NCI-H2227 (cell line): ENCODE measurements around the gene FABP3.
"Not testable (repeated sequence)": the region's sequence is repeated elsewhere in the genome, so short reads cannot be mapped to it uniquely, and the experiment has no call there.

Experiments
- DNase-seq: peaks from one replicate; lab custom pipeline; 2025; ENCODE audit not compliant: unreplicated experiment; lab: John Stamatoyannopoulos, UW

FABP3 gene

DNA sequence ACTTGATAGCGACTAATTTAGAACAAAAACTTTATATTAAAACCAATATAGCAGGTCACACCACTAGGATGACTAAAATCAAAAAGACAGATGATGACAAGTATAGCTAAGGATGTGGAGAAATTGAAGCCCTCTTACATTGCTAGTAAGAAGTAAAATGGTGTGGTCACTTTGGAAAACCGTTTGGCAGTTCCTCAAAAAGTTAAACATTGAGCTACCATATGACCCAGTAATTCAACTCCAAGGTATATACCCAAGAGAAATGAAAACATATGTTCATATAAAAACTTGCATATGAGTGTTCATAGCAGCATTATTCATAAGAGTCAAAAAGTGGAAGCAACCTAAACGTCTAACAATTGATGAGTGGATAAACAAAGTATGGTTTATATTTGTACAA, 27.1 kb upstream of the FABP3 start:
- no peak for DNase-seq

DNA sequence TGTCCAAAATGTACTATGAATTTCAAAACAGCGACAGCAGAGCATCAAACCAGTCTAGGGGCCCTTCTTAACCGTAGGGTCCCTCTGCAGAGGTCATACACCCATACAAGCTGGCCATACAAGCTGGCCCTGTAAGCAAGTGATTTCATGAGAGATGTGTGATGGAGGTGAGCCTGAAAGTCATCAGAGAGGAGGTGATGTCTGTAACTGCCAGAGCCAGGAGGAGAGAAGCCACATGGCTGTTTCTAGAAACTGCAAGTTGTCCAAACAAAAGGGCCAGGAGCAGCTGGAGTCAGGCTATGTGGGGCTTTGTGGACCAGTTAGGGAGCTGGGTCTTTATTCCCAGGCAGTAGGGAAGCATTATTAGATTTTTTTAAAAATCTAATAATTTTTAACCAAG, 25.4 kb upstream of the FABP3 start:
- DNase-seq, result no peak

DNA sequence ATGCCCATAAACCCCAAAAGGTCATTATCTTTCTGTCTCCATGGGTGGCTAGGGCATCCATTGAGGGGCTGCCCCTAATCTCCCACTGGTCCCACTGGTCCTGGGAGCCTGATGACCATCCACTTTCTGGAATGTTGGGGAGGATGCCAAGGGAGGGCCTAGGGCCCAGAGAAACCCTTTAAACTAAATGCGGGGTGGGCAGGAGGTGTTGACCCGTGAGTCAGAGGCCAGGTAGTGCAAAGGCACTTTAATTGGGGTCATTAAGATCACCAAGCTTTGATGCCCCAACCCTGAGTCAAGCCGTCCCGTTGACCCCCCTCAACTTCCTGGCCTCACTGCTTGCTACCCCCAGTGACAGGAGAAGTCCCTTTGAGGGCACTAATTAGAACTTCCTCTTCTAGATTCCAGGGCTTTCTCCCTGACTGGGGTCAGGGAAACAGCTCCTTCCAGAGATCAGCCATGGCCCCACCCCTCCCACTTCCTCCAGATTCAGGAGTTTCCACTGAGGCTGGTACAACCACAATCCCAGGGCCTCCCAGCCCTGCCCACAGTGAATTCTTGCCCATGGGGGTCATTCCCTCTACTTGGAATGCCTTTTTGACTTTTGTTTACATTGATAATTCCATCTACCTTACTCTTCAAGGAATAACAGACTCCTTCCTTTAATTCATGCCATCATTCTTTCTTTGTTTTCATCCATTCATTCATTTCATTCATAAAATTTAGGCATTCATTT, 24.7 kb upstream of the FABP3 start:
- DNase-seq, result no peak

DNA sequence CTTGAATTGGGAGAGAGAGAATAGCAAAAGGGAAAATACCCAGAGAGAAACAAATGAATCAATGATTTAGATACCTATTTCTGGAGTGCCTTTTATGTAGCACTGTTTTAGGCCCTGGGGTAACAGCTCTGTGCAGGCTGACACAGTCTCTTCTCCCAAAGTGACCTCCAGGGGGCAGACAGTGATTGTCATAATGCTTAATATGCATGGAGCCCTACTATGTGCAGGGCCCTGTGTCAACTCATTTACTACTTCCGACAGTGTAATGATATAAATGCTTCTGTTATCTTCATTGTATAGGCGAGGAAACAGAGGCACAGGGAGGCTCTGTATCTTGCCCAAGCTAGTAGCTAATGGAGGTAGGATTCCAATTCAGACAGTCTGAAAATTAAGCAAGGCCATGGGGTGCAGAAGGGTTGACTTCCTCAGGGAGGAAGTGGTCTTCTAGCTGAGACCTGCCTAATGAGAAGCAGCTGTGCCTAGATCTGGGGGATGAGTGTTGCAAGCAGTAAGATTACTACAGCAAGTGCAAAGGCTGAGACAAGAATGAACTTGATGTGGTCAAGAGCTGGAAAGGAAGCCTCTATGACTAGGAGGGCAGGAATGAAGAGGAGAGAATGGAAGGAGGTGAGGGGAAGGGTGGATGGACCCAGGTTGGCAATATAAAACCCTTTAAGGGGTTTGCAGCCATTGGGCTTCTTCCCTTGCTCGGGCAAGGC, 23.9 kb upstream of the FABP3 start:
- DNase-seq, result no peak

DNA sequence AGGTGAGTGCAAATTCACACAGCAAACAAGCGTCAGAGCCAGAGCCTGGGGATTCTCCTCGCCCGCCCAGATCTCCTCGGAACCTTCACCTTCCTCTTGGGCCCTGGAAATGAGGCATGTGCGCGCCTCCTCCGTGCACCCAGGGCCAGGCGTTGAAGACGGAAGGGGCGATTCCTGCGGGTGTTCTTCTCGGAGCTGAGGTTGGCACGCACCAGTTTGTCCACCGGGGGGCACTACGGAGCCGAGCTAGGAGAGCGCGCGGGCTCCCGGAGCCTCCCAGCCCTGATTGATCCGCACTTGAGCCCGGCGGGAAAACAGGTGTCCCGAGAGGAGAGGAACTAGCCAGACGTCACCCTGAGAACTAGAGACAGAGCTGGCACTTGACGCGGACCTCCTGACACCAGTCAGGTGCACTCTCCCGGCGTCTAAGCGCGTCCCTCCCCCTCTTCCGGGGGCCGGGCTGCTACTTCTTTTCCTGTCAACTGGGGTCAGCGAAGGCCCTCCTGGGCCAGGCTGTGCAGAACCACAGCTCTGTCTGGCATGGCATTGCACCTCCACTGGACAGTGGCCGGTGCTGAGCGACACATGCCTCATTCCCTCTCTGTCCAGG, 21.8 kb upstream of the FABP3 start:
- peak; percentile 94 for DNase-seq

DNA sequence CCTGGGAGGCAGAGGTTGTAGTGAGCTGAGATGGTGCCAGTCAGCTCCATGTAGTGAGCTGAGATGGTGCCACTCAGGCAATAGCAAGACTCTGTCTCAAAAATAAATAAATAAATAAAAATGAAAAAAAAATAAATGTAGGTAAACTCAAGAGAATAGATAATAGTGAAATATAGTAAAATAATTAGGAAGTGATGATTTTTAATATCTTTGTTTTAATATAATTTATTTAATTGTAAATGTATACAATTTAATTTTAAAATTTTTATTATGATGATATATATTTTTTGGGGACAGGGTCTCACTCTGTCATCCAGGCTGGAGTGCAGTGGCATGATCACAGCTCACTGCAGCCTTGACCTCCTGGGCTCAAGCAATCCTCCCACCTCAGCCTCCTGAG, 20.6 kb upstream of the FABP3 start:
- no peak for DNase-seq

DNA sequence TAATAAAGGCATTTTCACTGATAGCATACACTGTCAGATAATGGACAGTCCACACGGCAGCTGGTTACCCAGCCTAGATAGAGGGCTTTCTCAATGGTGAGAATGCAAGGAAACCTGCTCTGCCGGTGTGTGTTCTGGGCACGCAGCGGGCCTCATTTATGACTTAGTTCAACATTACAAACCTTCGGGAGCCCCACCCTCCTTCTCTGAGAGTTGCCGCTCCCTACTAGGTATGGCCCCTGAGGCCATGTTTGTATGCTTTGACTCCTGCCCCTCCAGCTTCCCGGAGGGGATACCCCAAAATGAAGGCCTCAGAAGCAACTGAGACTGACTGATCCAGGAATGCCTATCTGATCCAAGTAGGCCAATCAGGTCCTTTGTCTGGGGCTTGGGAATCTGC, 17.2 kb upstream of the FABP3 start:
- DNase-seq, result no peak

DNA sequence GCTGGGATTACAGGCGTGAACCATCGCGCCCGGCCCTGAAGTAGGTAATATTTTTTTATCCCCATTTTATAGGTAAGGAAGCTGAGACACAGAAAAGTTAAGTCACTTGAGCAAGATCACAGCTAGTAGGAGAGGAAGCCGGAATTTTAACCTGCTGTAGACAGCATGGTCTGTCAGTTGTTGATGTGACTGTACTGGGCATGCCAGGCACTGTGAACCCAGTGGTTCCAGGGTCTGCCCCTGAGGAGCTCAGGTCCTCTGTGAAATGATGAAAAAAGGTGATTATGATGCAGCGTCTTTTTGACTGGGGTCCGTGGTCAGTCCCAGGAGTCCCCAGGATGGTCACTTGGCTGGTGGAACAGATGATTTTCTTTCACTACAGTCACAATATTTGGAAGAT, 16.7 kb upstream of the FABP3 start:
- no peak for DNase-seq

DNA sequence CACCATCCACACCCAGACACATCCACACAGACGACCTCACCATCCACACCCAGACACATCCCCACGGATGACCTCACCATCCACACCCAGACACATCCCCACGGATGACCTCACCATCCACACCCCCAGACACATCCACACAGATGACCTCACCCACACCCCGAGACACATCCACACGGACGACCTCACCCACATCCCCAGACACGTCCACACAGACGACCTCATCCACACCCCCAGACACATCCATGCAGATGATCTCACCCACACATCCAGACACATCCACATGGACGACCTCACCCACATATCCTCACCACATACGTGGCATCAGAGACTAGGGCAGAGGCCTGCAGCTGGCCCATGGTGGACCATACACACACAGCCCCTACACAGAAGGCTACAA, 14.7 kb upstream of the FABP3 start:
- DNase-seq, result no peak

DNA sequence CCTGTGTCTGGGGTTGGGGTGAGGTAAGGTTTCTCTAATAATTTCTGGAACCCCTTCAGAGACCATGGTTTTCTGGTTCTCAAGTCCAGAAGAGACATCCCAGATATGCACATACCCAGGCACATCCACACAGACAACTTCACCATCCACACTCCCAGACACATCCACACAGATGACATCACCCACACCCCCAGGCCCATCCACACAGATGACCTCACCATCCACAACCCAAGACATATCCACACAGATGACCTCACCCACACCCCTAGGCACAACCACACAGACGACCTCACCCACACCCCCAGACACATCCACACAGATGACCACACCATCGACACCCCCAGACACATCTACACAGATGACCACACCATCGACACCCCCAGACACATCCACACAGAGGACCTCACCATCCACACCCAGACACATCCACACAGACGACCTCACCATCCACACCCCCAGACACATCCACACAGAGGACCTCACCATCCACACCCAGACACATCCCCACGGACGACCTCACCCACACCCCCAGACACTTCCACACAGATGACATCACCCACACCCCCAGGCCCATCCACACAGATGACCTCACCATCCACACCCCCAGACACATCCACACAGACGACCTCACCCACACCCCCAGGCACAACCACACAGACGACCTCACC, 13.8 kb upstream of the FABP3 start:
- not testable (repeated sequence) for DNase-seq

DNA sequence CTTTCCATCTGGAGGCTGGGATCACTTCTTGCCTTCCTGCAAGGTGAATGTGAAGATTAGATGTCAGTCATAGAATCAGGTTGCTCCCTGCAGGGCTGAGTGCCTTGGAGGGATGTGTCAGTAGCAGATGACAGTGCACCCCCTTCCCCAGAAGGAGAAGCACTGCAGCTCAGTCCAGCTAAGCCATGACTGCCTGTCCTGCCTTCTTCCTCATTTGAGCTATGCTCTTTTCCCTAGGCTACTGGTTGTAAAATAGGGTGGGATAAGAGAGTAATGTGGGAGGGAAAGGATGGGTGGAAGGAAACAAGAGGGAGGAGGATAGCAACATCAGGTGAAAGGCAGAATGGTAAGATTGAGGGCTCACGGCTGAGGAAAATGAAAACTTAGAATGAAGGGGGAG, 11.1 kb upstream of the FABP3 start:
- no peak for DNase-seq

DNA sequence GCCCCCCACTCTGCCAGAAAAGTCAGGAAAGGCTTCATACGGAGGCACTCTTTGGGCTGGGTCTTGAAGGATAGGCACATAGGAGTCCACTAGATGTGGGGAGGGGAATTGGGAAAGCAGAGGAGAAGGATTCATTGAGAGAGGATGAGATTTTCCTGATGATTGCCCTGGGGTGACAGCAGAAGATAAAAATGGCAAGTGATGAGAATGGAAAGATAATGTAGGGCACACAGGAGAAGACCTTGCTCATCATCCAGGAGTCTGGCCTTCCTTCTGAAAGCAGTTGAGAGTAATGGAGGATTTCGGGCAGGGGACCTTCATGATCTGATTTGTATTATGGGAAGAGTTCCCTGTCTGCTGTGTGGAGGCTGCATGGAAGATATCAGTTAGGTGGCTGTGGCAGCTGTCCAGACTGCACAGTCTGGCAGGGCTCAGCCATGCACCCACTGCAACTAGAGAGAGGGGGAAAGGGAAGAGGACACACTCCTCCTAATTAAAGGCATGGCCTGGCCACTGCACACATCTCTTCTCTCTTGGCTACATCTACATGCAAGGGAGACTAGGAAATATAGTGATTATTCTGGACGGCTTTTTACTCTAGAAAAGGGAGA, 9.6 kb upstream of the FABP3 start:
- no peak for DNase-seq

DNA sequence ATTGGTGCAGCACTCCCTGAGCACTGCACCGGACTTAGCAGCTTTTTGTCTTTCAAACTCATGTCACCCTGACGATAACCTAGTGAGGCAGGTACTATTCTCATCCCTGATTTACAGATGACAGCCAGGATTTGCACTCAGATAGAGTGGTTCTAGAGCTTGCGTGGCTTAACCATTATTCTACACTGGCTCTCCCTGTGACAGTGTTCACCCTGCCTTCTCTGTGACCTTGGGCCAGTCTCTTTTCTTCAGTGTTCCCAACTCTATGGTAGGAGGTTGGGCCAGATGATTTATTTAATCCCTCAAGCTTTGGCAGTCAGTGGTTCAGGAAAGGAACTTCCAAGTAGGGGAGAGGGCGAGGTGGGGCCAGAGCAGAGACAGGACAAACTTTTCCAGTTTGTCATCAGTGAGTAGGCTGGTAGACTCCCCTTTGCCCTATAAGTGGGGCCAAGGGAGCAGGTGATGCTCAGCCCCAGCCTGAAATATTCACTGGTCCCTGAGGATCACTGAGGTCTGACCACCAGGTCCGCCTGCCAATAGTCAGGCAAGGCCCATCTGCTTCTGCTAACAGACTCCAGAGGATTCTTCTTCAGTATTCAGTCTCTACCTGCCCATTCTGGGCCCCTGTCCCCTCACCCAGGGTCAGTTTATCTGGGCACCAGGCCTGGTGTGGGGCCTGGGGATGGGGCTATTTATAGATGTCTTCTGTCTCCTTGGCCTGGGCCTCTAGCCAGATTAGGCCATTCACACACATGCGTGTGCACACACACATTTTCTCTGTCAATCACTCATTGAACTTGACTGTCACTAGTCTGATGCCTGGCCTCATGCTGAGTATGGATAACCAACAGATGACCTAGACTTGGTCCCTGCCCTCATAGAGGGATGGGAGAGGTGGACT, 8.8 kb upstream of the FABP3 start:
- no peak for DNase-seq

DNA sequence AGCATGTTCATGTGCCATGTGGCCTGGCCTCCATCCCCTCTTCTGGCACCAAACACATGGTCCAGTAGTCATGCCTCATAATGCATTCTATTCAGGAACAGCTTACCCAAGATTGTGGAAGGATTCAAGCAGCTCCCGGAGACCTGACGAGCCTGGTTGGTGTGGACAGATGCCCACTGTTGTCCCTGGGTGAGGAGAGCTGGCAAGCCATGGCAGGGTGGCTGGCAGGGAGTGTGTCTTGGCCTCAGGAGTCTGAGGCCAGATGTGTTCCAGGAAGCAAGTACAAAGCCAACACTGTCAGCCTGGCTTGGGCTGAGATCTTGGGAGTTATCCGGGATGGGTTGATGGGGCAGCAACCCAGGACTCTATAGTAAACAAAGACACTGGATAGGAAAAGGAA, 7.3 kb upstream of the FABP3 start:
- no peak for DNase-seq

DNA sequence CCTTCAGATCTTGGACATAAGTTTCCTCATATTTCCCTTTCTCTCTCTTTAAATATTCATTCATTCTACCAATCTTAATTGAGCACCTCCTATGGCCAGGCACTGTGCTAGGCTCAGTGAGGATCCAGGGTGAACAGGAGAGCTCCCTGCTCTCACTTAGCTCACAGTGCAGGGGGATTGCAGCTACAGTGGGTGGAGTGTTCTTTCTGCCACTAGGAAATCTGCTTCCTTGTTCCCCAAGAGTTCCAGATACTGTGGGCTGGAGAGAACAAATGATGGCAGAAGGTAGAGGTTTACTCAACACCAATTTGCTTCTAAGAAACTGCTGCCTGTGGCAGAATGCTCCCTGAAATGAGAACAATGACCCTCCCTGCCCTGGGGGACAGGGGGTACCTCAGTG, 5.1 kb upstream of the FABP3 start:
- DNase-seq, result no peak

DNA sequence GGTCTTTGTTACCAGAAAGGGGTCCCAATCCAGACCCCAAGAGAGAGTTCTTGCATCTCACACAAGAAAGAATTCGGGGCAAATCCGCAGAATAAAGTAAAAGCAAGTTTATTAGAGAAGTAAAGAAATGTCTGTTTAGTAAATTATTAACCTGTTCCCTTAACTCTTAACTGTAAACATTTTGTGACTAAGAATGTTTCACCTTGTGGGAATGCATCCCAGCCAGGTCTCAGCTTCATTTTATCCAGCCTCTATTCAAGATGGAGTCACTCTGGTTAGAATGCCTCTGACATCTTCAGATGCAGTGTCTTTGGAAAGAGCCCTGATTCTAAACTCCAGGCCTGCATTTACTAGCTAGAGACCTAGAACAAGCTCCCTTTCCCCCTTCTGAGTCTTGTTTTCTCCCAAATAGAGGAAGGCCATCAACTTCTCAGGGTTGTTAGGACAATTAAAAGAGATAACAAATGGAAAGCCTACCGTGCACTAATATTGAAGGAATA, 4.5 kb upstream of the FABP3 start:
- no peak for DNase-seq

DNA sequence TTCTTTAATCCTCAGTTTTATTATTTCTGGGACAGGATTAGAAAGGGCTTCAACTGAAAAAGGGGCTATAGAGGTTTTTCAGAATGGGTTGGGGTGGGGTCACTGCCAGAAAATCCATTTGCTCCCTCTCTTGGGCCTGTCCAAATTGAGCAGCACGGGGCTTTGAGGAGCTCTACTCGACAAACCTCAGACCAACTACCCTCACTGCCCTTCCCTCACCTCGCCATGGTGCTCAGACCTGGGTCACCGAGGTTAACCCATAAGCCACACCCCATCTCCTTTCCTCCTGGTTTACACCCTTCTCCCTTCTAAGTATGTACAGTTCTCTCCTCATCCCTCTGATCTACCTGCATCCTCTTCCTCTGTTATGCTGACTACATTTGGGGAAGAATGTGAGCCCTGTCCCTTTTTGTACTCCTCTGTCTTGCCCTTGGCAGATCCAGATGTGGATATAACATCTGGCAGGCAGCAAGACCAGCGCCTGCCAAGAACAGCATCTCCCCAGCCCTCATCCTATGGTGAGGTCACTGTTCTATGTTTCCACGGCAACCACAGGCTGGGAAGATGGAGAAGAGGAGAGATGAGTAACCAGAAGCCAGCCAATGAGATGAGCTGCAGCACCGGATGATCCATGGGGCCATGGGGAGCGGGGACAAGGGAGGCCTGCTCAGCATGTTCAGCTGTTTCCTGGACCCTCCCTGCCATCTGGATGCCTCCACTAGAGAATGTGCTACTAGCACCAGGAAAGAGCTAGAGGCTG, 3.7 kb upstream of the FABP3 start:
- peak; percentile 88 for DNase-seq

DNA sequence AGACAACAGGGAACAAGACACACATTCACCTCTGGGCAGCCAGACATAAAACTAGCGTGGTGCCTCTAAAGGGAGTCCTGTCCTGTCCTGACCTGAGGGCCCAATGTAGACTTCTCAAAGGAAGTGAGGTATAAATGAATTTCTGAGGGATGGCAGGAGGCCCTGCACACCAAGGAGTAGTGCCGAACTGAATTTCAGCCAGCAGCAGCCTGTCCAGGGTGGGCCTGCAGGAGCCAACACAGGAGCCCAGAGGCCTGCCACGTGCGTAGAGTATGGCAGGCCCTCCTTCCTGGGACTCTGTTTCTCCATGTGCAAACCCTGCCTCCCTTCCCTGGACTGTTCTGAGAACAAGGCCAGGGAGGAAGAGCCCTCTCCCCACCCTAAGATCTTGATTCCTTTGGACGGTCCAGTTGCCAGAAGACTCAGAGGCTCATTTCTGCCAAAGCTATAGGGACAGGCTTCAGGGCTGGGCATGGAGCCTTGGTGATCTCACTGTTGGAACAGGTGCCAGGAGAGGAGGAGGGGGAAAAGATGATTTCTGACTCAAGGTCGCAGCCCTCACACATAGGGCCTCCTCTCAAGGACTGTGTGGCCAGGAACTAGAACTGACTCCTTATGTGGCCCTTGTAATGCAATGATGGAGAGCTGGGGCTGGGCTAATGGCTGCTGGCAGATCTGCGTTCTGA, 1.8 kb upstream of the FABP3 start:
- DNase-seq, result no peak

DNA sequence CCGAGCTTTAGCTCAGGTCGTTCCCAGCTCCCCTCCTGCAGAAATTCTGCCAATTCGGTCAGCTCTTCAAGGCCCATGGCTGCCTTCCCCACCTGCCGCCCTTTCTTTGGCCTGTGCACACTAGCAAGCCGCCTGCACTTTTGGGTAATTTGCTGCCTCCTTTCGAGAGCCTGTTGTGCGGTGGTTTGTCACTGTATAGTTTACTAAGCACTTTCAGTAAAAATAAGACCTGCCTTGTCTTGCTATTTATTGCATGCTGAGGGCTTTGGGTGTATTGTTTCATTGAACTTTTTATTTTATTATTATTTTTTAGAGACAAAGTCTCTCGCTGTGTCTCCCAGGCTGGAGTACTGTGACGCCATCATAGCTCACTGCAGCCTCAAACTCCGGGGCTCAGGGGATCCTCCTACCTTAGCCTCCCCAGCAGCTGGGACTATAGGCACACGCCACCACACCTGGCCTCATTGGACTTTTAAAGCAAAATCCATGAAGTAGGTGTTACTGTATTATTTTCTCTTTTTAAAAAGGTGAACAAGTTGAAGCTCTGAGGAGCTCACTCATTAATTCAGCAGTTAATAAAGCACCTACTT, 1.1 kb upstream of the FABP3 start:
- DNase-seq, result no peak
